Heart left ventricle (tissue), 16 donors: ENCODE measurements around the gene SMOC1. TPM values are rescaled to one million over a fixed set of nuclear protein-coding genes. Genes with fewer than 3 reads are reported as not detected.

Experiments used
- ATAC-seq, 4 donors: fragments of 200-7000 bp; cut with Tn5 transposase; one replicate each; pipeline ENCODE4 v1.9.1; 2020 to 2022; ENCODE audit warnings: moderate library complexity in 4 of 4, mild to moderate bottlenecking in 3 of 4, moderate number of reproducible peaks in 1 of 4
- DNase-seq, 5 donors: peaks; one replicate each; pipeline ENCODE4 v3.0.0-alpha.2; 2020
- H3K27ac ChIP-seq, 12 donors: fragments of 200-600 bp; sonication (generic) in 4 of 12; one replicate each; pipeline versions ENCODE4 v1.5.0 to v1.8.0; 2016 to 2022; ENCODE audit warnings: mild to moderate bottlenecking in 2 of 12
- H3K27me3 ChIP-seq, 9 donors: fragments of 200-600 bp; sonication (generic) in 2 of 9; one replicate each; pipeline versions ENCODE4 v1.5.1 to v1.8.0; 2016 to 2022; ENCODE audit warnings: mild to moderate bottlenecking in 3 of 9
- H3K36me3 ChIP-seq, 9 donors: fragments of 200-600 bp; sonication (generic) in 2 of 9; one replicate each; pipeline versions ENCODE4 v1.5.0 to v1.8.0; 2018 to 2022; ENCODE audit warnings: mild to moderate bottlenecking in 2 of 9
- H3K4me1 ChIP-seq, 12 donors: fragments of 200-600 bp; sonication (generic) in 4 of 12; one replicate each; pipeline versions ENCODE4 v1.5.0 to v1.8.0; 2016 to 2022; ENCODE audit warnings: mild to moderate bottlenecking in 3 of 12
- H3K4me3 ChIP-seq, 12 donors: fragments of 200-600 bp; sonication (generic) in 4 of 12; one replicate each; pipeline versions ENCODE4 v1.5.0 to v1.8.0; 2017 to 2022; ENCODE audit warnings: mild to moderate bottlenecking in 9 of 12, moderate library complexity in 4 of 12
- H3K9me3 ChIP-seq, 12 donors: fragments of 200-600 bp; sonication (generic) in 4 of 12; one replicate each; pipeline versions ENCODE4 v1.5.0 to v1.8.0; 2016 to 2022; ENCODE audit warnings: mild to moderate bottlenecking in 1 of 12
- CTCF ChIP-seq, 12 donors: fragments of 200-600 bp; sonication (generic) in 4 of 12; IDR thresholded peaks; one replicate each; pipeline versions ENCODE4 v1.5.0 to v1.8.0; 2018 to 2022; ENCODE audit warnings: antibody characterized with exemption in 12 of 12, mild to moderate bottlenecking in 5 of 12
- POLR2A ChIP-seq, 2 donors: fragments of 450-650 bp; IDR thresholded peaks; one replicate each; pipeline ENCODE4 v1.6.1; 2017; ENCODE audit warnings: antibody characterized with exemption in 2 of 2, mild to moderate bottlenecking in 2 of 2, moderate library complexity in 2 of 2
- WGBS, 4 donors: extraction: QIAGEN DNeasy Blood & Tissue Kit in 2 of 4; methylation state at CpG; one replicate each; pipeline versions ENCODE4 v1.1.5 to v1.1.7; 2013 to 2018; 5-methylcytosine and 5-hydroxymethylcytosine counted together
- intact Hi-C, 10 donors: fragments of 100-400 bp; cut with DNase I; formaldehyde crosslinking; loops; one replicate each; pipeline versions ENCODE4 v1.11.1 to v1.14.2; 2022
- polyA plus RNA-seq, 2 donors: library from polyadenylated mRNA; stranded (reverse); fragments of 200-250 nt; gene quantifications; one replicate each; pipeline ENCODE4 v1.2.3, GENCODE V29; 2013
- total RNA-seq, 9 donors: library from RNA; depleted of rRNA in 2 of 9; stranded (reverse); fragments of >200 nt in 2 of 9; fragmentation: NEBNext Ultra II Directional in 3 of 9; extraction: Animal tissue kit (Norgen Biotek cat#: 25700) in 3 of 9; gene quantifications; one replicate each; pipeline versions ENCODE4 v1.1.0 to v1.2.4, GENCODE V29; 2016 to 2023
- donor health status: ischemic (EF 13 %, LVEDD 7.1; RV severe dilation, severe dysfunction).
- donor health status: healthy with polysubstance abuse.
- donor health status: DM: no; HTN: yes; CAD: no.
- donor health status: DM: no; HTN: no; CAD: no.
- donor health status: ischemic (EF 25% LVEDD 6.9; RV normal size, moderate dysfunction).
- donor health status: ischemic (EF 25% LVEDD 5.7; RV mildly dilated, moderate dysfunction).
- donor health status: healthy.
- donor health status: DM: yes; HTN: yes; CAD: no.
- donor health status: ischemic (EF 35%, LVEDD 5.7; RV mildly dilated, moderate dysfunction).
- donor health status: nonischemic (EF 11% LVEDD 7.7; RV severe dilation, severe dysfunction).
- donor health status: DM: yes; HTN: yes; CAD: no.
- donor health status: PGD.
- donor health status: ischemic (EF 29% LVEDD 5.4; RV normal size, mild dysfunction).
- donor health status: nonischemic (EF 23%, LVEDD 6.1; RV moderate dilation, normal function).

SMOC1 gene
- total and polyA plus RNA-seq, 11 donors: 0.57 to 2.8 (median 0.85) TPM; not detected in 2

- Histone ChIP-seq H3K9me3 (peaks cover 0 to 2% (median 0%) of the 10 kb centered on the region in 12 donors), H3K27ac (peak overlapping the region in 1 of 12 donors; percentile 43), H3K27me3 (peaks cover 0 to 16% (median 0%) of the 10 kb centered on the region in 9 donors), H3K36me3 (no peaks in the 10 kb centered on the region), H3K4me1 (peaks cover 0 to 6% (median 0%) of the 10 kb centered on the region in 12 donors), H3K4me3 (no peak overlapping the region)
- 41 to 53% (median 48%) methylated on average over 4 of the region's 4 CpGs for WGBS, 4 donors
- intact Hi-C loops: no loop called here
- DNase-seq (no peak), ATAC-seq (peak in 2 of 4 donors; percentile 67 to 69)
- TF ChIP-seq CTCF (IDR thresholded peaks at IDR 0.05) (no peak), POLR2A (IDR thresholded peaks at IDR 0.05) (no peak)
These were observed 114.8 kb downstream of the SMOC1 start for GRCh38 chr14:69994002-69994401.

DNA sequence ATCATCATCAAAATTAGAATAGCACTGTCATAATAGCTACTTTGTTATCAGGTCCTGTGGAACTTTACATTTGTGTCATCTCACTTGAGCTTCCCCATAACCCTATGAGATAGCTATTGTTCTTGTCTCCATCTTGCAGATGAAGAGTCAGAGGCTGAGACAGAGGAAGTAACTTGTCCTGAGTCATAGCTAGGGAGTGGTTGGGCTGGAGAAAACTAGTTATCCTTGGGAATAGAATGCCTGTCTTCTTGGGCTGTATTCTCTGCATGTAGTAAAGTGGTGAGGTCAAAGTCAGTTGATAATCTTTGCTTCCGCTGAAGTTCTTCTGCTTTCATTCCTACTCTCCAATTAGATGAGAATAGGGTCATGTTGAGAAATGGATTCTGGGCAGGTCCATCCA is 117.0 kb downstream of the SMOC1 start:
- 81 to 94% (median 89%) methylated on average over 1 of the region's 1 CpG for WGBS, 4 donors
- Histone ChIP-seq H3K27me3 (peaks cover 0 to 18% (median 0%) of the 10 kb centered on the region in 9 donors), H3K9me3 (no peaks in the 10 kb centered on the region), H3K4me1 (peaks cover 0 to 6% (median 0%) of the 10 kb centered on the region in 12 donors), H3K36me3 (no peaks in the 10 kb centered on the region), H3K27ac (no peak overlapping the region), H3K4me3 (no peak overlapping the region)
- intact Hi-C loops: no loop called here
- DNase-seq (no peak), ATAC-seq (no peak)
- TF ChIP-seq POLR2A (IDR thresholded peaks at IDR 0.05): no peak
- no peak for TF ChIP-seq CTCF (IDR thresholded peaks at IDR 0.05)

DNA sequence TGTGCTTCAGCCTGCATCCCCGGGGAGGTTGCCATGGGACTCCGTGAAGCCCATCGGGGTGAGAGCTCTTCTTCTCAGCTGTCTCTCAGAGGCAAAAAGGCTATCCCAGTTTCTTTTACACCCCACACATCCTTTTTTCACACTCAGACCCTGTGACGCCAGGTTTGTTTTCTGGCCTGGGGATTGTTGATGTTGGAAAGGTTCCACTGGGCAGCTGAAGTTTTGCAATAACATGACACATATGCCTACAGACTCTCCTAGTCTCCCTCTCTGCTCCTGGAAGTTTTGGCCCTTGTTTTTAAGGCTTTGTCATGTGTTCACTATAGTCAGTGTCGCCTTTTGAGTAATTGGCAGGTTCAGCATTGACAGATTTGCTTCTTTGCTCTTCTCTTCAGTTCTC is 118.6 kb downstream of the SMOC1 start:
- no peak for DNase-seq
- Histone ChIP-seq H3K27me3 (peaks cover 0 to 14% (median 0%) of the 10 kb centered on the region in 9 donors), H3K27ac (no peak overlapping the region), H3K4me1 (peaks cover 0 to 4% (median 0%) of the 10 kb centered on the region in 12 donors), H3K36me3 (no peaks in the 10 kb centered on the region), H3K9me3 (no peaks in the 10 kb centered on the region), H3K4me3 (no peak overlapping the region)
- peak in 1 of 4 donors; percentile 37 for ATAC-seq
- TF ChIP-seq POLR2A (IDR thresholded peaks at IDR 0.05) (no peak), CTCF (IDR thresholded peaks at IDR 0.05) (no peak)
- 54 to 68% (median 62%) methylated on average over 5 of the region's 5 CpGs for WGBS, 4 donors
- intact Hi-C loops: no loop called here

- WGBS, 4 donors: 46 to 72% (median 54%) methylated on average over 10 of the region's 10 CpGs
- TF ChIP-seq POLR2A (IDR thresholded peaks at IDR 0.05) (no peak), CTCF (IDR thresholded peaks at IDR 0.05) (no peak)
- H3K9me3 ChIP-seq: no peaks in the 10 kb centered on the region
- ATAC-seq (peak in 1 of 4 donors; percentile 32), DNase-seq (no peak)
- H3K27me3 ChIP-seq: peaks cover 0 to 6% (median 0%) of the 10 kb centered on the region in 9 donors
- H3K27ac ChIP-seq: no peak overlapping the region
- H3K4me3 ChIP-seq: no peak overlapping the region
- H3K36me3 ChIP-seq: no peaks in the 10 kb centered on the region
- H3K4me1 ChIP-seq: no peaks in the 10 kb centered on the region
- intact Hi-C loops: no loop called here
These were observed 120.1 kb downstream of the SMOC1 start for GRCh38 chr14:69999261-69999674.
